ENCODE results near the gene URAD.

Gene URAD

GRCh38 chr13:28022848-28023518 lies 34.5 kb upstream of the URAD start:
- TF ChIP-seq, protein P1, sequence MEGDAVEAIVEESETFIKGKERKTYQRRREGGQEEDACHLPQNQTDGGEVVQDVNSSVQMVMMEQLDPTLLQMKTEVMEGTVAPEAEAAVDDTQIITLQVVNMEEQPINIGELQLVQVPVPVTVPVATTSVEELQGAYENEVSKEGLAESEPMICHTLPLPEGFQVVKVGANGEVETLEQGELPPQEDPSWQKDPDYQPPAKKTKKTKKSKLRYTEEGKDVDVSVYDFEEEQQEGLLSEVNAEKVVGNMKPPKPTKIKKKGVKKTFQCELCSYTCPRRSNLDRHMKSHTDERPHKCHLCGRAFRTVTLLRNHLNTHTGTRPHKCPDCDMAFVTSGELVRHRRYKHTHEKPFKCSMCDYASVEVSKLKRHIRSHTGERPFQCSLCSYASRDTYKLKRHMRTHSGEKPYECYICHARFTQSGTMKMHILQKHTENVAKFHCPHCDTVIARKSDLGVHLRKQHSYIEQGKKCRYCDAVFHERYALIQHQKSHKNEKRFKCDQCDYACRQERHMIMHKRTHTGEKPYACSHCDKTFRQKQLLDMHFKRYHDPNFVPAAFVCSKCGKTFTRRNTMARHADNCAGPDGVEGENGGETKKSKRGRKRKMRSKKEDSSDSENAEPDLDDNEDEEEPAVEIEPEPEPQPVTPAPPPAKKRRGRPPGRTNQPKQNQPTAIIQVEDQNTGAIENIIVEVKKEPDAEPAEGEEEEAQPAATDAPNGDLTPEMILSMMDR (IDR thresholded peaks at IDR 0.05; ENCODE audit: low read depth, low read length, poor library complexity, severe bottlenecking), result no peak
- no peak for TF ChIP-seq EZH2phosphoT487 (IDR thresholded peaks at IDR 0.05; ENCODE audit: borderline replicate concordance, low read length)
- Histone ChIP-seq H3K9me3 (ENCODE audit: control insufficient read depth, insufficient read depth, low read length) (no peaks in the 10 kb centered on the region), H3F3A (ENCODE audit: control insufficient read depth, insufficient read depth) (no peaks in the 10 kb centered on the region), H3K79me2 (ENCODE audit: control insufficient read depth, low read length) (no peaks in the 10 kb centered on the region), H4K20me1 (ENCODE audit: control insufficient read depth, insufficient read depth, low read depth, low read length) (no peaks in the 10 kb centered on the region), H3K4me3 (ENCODE audit: low read length) (no peak overlapping the region), H3K4me2 (ENCODE audit: low read length) (no peak overlapping the region), H3K27me3 (ENCODE audit: control insufficient read depth, low read length) (no peaks in the 10 kb centered on the region), H3K4me1 (ENCODE audit: control insufficient read depth, low read length) (no peaks in the 10 kb centered on the region), H3K27ac (ENCODE audit: low read depth, low read length) (no peak overlapping the region), H3K36me3 (ENCODE audit: control insufficient read depth, low read length) (no peaks in the 10 kb centered on the region), H3K9me2 (replicated peaks; ENCODE audit: control insufficient read depth, low read length) (no peaks in the 10 kb centered on the region)

GRCh38 chr13:28014301-28014700 lies 25.8 kb upstream of the URAD start:
- no peak overlapping the region for H3K4me2 ChIP-seq (ENCODE audit: low read length)
- H3F3A ChIP-seq (ENCODE audit: control insufficient read depth, insufficient read depth), result no peaks in the 10 kb centered on the region
- no peak overlapping the region for H3K4me3 ChIP-seq (ENCODE audit: low read length)
- H4K20me1 ChIP-seq (ENCODE audit: control insufficient read depth, insufficient read depth, low read depth, low read length), result no peaks in the 10 kb centered on the region
- no peaks in the 10 kb centered on the region for H3K79me2 ChIP-seq (ENCODE audit: control insufficient read depth, low read length)
- peaks cover 9% of the 10 kb centered on the region for H3K4me1 ChIP-seq (ENCODE audit: control insufficient read depth, low read length)
- no peak for TF ChIP-seq EZH2phosphoT487 (IDR thresholded peaks at IDR 0.05; ENCODE audit: borderline replicate concordance, low read length)
- TF ChIP-seq, protein P1 (IDR thresholded peaks at IDR 0.05; ENCODE audit: low read depth, low read length, poor library complexity, severe bottlenecking), result no peak
- H3K9me2 ChIP-seq (replicated peaks; ENCODE audit: control insufficient read depth, low read length), result no peaks in the 10 kb centered on the region
- no peaks in the 10 kb centered on the region for H3K9me3 ChIP-seq (ENCODE audit: control insufficient read depth, insufficient read depth, low read length)
- H3K27ac ChIP-seq (ENCODE audit: low read depth, low read length), result no peak overlapping the region
- H3K27me3 ChIP-seq (ENCODE audit: control insufficient read depth, low read length), result no peaks in the 10 kb centered on the region
- H3K36me3 ChIP-seq (ENCODE audit: control insufficient read depth, low read length), result no peaks in the 10 kb centered on the region

GRCh38 chr13:28013482-28013881 lies 25.0 kb upstream of the URAD start:
- TF ChIP-seq, protein P1 (IDR thresholded peaks at IDR 0.05; ENCODE audit: low read depth, low read length, poor library complexity, severe bottlenecking), result no peak
- no peak for TF ChIP-seq EZH2phosphoT487 (IDR thresholded peaks at IDR 0.05; ENCODE audit: borderline replicate concordance, low read length)
- H3K79me2 ChIP-seq (ENCODE audit: control insufficient read depth, low read length), result no peaks in the 10 kb centered on the region
- no peak overlapping the region for H3K4me2 ChIP-seq (ENCODE audit: low read length)
- no peaks in the 10 kb centered on the region for H3K9me3 ChIP-seq (ENCODE audit: control insufficient read depth, insufficient read depth, low read length)
- no peaks in the 10 kb centered on the region for H3F3A ChIP-seq (ENCODE audit: control insufficient read depth, insufficient read depth)
- H3K4me1 ChIP-seq (ENCODE audit: control insufficient read depth, low read length), result peaks cover 9% of the 10 kb centered on the region
- no peaks in the 10 kb centered on the region for H3K27me3 ChIP-seq (ENCODE audit: control insufficient read depth, low read length)
- H3K4me3 ChIP-seq (ENCODE audit: low read length), result no peak overlapping the region
- H3K9me2 ChIP-seq (replicated peaks; ENCODE audit: control insufficient read depth, low read length), result no peaks in the 10 kb centered on the region
- no peak overlapping the region for H3K27ac ChIP-seq (ENCODE audit: low read depth, low read length)
- H4K20me1 ChIP-seq (ENCODE audit: control insufficient read depth, insufficient read depth, low read depth, low read length), result no peaks in the 10 kb centered on the region
- H3K36me3 ChIP-seq (ENCODE audit: control insufficient read depth, low read length), result no peaks in the 10 kb centered on the region
